Activated T-cell treated with anti-CD3 and anti-CD28 coated beads, Interleukin-2, amount 50 U/mL, for 4 hours (primary cell): ENCODE data around the gene HCFC1. TPM values are rescaled to one million over a fixed set of nuclear protein-coding genes. Genes with fewer than 3 reads are reported as not detected.

Experiments used
- ATAC-seq, 2 donors: fragments of 200-7000 bp; cut with Tn5 transposase; one replicate each; pipeline ENCODE4 v1.10.0; 2021
- DNase-seq: peaks from one replicate; pipeline ENCODE4 v3.0.0-alpha.2; 2020
- H3K27me3 Mint-ChIP-seq: one replicate; pipeline ENCODE4 v1.8.0; 2021; ENCODE audit warnings: low read depth, mixed read lengths
- H3K36me3 Mint-ChIP-seq: one replicate; pipeline ENCODE4 v1.8.0; 2022; ENCODE audit warnings: mixed read lengths; ENCODE audit not compliant: insufficient read depth
- H3K4me1 Mint-ChIP-seq: one replicate; pipeline ENCODE4 v1.8.0; 2021; ENCODE audit warnings: low read depth, mixed read lengths
- H3K4me3 Mint-ChIP-seq: one replicate; pipeline ENCODE4 v1.8.0; 2021; ENCODE audit warnings: mild to moderate bottlenecking, moderate library complexity, mixed read lengths
- H3K9me3 Mint-ChIP-seq: one replicate; pipeline ENCODE4 v1.8.0; 2021; ENCODE audit warnings: mixed read lengths
- total RNA-seq, 3 donors: library from RNA; stranded (reverse); gene quantifications; one replicate each; pipeline ENCODE4 v1.2.1, GENCODE V29; 2021

HCFC1 gene
- total RNA-seq, 3 donors from 2014 or later: 140 to 162 (median 150) TPM

GRCh38 chrX:153909980-153910360 is 61.6 kb downstream of the HCFC1 start:
- H3K27me3 Mint-ChIP-seq: no peaks in the 10 kb centered on the region
- DNase-seq (no peak), ATAC-seq (no peak)
- H3K36me3 Mint-ChIP-seq: peaks cover 7% of the 10 kb centered on the region
- H3K4me1 Mint-ChIP-seq: peaks cover 10% of the 10 kb centered on the region
- no peaks in the 10 kb centered on the region for H3K9me3 Mint-ChIP-seq
- no peak overlapping the region for H3K4me3 Mint-ChIP-seq

- Mint-ChIP-seq H3K36me3 (peaks cover 7% of the 10 kb centered on the region), H3K4me1 (peaks cover 12% of the 10 kb centered on the region), H3K4me3 (no peak overlapping the region), H3K9me3 (no peaks in the 10 kb centered on the region), H3K27me3 (no peaks in the 10 kb centered on the region)
- ATAC-seq (no peak), DNase-seq (no peak)
Observed at GRCh38 chrX:153909024-153909979, 62.3 kb downstream of the HCFC1 start.

DNA sequence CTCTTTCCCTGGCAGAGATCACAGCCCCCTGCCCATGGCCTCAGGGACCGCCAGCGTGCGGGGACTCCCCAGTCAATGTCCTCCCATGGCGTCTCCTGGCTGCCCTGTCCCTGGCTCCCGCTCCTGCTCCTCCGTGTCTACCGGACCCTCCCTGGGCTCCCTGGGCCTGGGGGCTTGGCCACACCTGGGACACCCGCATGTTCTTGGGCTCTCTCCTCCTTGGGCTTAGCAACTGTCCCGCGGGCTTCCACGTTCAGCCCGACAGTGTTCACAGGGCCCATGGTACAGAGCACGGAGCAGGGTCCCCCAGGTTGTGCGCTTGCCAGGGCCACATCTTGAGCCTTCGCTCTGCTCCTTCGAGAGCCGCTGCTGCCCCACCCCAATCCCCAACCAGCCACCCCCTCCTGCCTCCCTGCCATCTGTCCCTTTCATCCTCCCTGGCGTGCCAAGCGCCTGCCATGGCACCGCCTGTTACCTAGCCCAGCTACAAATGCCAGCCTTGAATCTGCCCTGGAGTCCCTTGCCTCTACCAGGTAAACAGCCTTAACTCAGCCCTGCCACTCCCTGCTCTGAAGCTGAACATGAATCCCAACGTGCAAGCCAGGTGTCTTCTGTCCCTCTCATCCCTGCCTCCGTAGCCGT is 63.3 kb downstream of the HCFC1 start:
- Mint-ChIP-seq H3K9me3 (no peaks in the 10 kb centered on the region), H3K36me3 (peaks cover 5% of the 10 kb centered on the region), H3K4me1 (peaks cover 21% of the 10 kb centered on the region), H3K27me3 (no peaks in the 10 kb centered on the region), H3K4me3 (no peak overlapping the region)
- DNase-seq (no peak), ATAC-seq (no peak)

GRCh38 chrX:153907456-153907855 is 64.2 kb downstream of the HCFC1 start:
- Mint-ChIP-seq H3K27me3 (no peaks in the 10 kb centered on the region), H3K9me3 (no peaks in the 10 kb centered on the region)

GRCh38 chrX:153906126-153906917 is 65.3 kb downstream of the HCFC1 start:
- Mint-ChIP-seq H3K9me3 (no peaks in the 10 kb centered on the region), H3K4me1 (peaks cover 31% of the 10 kb centered on the region), H3K27me3 (no peaks in the 10 kb centered on the region), H3K36me3 (no peaks in the 10 kb centered on the region), H3K4me3 (no peak overlapping the region)
- DNase-seq (no peak), ATAC-seq (peak in 1 of 2 donors; percentile 33)

More at GRCh38 chrX:153907456-153907855, 64.2 kb downstream of the HCFC1 start:
- DNase-seq (no peak), ATAC-seq (no peak)
- H3K4me3 Mint-ChIP-seq: no peak overlapping the region
- H3K36me3 Mint-ChIP-seq: peaks cover 5% of the 10 kb centered on the region
- peaks cover 28% of the 10 kb centered on the region for H3K4me1 Mint-ChIP-seq

GRCh38 chrX:153905481-153906095 is 66.0 kb downstream of the HCFC1 start:
- Mint-ChIP-seq H3K9me3 (no peaks in the 10 kb centered on the region), H3K27me3 (no peaks in the 10 kb centered on the region), H3K4me1 (peaks cover 36% of the 10 kb centered on the region), H3K36me3 (no peaks in the 10 kb centered on the region), H3K4me3 (no peak overlapping the region)
- no peak for DNase-seq
- no peak for ATAC-seq

DNA sequence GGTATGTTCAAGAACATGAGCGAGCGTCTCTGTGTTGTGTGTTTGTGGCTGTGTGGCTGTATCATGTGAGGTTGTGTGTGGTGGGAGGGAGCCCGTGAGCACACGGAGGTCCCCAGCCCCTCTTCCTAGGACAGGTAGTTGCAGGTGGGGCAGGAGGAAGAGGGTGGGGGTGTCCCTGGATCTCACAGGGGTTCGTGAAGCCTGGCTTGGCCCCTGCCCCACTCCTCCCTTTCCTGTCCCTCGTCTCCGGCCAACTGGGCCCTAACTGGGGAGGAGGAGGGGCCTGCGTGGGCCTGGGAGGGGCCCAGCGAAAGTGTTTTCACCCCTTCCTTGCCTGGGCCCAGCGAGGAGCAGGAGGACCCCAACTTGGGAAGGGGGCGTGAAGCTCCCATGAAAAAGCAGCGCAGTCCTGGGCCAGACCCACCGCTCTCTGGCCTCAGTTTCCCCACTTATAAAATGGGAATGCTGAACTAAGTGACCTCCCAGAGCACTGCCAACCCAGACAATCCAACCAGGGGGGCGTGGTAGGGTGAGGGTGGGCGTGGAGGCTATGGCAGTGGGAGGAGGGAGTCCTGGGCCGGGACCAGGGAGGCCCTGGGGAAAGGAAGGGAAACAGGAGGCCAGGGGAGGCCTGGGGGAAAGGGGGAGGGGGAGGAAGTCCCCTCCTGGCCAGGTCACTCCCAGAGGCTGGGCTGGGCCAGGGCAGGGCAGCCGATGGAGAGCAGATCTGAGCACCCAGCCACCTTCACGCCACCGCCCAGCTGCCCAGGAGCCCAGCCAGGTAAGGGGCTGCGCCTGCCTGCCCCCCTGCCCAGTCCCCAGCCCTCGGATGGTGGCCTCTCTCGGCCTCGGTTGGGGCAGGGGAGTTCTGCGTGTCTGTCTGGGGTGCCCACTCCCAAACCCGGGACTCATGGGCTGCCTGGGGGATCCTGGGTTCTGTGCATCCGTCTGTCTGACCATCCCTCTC is 67.3 kb downstream of the HCFC1 start, which contains the start of gene AVPR2:
TSS of gene AVPR2 (plus strand) at position 683 of the 967 bp plus-strand sequence. CDS start 473 bp downstream, outside the sequence.
- no peak for ATAC-seq

DNA sequence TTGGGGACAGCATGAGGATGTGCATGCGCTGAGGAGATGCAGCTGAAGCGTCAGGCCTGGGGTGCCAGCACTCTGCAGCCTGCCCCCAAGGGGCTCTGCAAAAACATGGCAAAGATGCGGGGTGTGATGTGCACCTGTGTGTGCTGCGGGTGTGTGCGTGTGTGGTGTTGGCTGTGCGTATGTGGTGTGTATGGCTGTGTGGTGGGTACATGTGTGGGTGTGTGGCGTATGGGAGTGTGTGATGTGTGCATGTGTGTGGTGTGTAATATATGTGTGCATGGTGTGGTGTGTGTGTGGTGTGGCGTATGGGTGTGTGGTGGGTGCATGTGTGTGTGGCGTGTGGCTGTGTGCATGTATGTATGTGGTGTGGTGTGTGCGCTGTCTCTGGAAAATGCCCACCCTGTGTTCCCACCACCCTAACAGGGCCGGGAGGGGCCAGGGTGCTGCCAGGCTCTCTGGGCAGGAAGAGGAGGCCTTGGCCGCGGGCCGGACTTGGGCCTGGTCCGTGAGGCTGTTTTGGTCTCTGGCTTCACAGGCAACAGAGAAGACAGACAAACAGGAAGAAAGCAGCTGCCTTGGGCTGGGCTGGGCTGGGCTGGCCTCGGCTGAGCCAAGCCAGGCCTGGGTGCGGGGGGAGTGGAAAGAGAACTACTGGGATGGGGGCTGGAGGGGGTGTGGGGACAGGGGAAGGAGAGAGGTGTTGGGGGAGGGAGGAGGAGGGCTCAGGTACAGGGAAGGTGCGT is 68.2 kb downstream of the HCFC1 start:
- DNase-seq (no peak), ATAC-seq (no peak)
- Mint-ChIP-seq H3K9me3 (no peaks in the 10 kb centered on the region), H3K4me1 (peaks cover 39% of the 10 kb centered on the region), H3K27me3 (no peaks in the 10 kb centered on the region), H3K4me3 (peak overlapping the region; percentile 2), H3K36me3 (no peaks in the 10 kb centered on the region)

More for the DNA sequence above, 67.3 kb downstream of the HCFC1 start, which contains the start of gene AVPR2:
- no peaks in the 10 kb centered on the region for H3K36me3 Mint-ChIP-seq
- no peak within 1 kb of the TSS for H3K4me3 Mint-ChIP-seq
- DNase-seq: no peak
- H3K27me3 Mint-ChIP-seq: no peaks in the 10 kb centered on the region
- peaks cover 38% of the 10 kb centered on the region for H3K4me1 Mint-ChIP-seq
- no peaks in the 10 kb centered on the region for H3K9me3 Mint-ChIP-seq

DNA sequence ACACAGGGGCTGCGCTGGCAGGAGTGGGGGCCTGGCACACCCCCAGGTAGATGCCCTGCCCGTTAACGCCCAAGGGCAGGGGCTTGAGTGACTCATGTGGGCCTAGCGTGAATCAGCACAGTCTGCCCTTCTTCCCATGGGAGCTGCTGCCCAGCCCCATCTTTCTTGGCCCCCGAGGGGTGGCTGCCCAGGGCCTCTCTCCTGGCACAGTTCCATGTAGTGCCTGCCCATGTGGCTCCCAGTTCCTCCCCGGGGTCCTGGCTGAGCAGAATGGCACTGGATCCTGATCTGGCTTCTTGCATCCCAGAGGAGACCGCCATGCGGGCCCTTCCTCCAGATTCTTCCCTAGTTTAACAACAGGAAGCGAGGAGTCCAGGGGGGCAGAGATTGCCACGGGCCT is 69.2 kb downstream of the HCFC1 start:
- Mint-ChIP-seq H3K36me3 (no peaks in the 10 kb centered on the region), H3K27me3 (no peaks in the 10 kb centered on the region), H3K4me3 (no peak overlapping the region), H3K4me1 (peaks cover 39% of the 10 kb centered on the region), H3K9me3 (no peaks in the 10 kb centered on the region)
- no peak for DNase-seq
- ATAC-seq: no peak

DNA sequence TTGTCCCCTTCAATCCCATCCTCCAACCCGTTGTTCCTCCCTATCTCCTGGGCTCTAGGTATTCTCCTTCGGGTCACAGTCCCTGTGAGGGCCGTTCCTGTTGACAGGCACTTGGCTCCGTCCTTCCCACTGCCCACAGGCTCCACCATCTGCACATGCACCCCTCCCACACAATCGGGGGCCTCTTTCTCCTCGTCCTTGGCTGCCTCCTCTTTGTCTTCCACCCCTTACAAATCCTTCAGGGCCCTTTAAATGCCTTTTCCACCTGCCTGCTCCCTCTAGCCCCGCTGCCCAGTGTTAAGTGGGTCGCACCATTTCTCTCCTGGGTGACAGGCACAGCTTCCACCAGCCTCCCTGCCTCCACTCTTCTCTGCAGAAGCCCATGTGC is 69.9 kb downstream of the HCFC1 start:
- Mint-ChIP-seq H3K4me1 (peaks cover 39% of the 10 kb centered on the region), H3K4me3 (no peak overlapping the region), H3K9me3 (no peaks in the 10 kb centered on the region), H3K36me3 (no peaks in the 10 kb centered on the region), H3K27me3 (no peaks in the 10 kb centered on the region)
- DNase-seq (no peak), ATAC-seq (no peak)

- ATAC-seq (peak; percentile 80 to 83), DNase-seq (peak; percentile 45)
- Mint-ChIP-seq H3K9me3 (no peaks in the 10 kb centered on the region), H3K27me3 (no peaks in the 10 kb centered on the region), H3K36me3 (no peaks in the 10 kb centered on the region), H3K4me3 (peak overlapping the region; percentile 43), H3K4me1 (peaks cover 39% of the 10 kb centered on the region)
Observed at GRCh38 chrX:153900831-153901752, 70.5 kb downstream of the HCFC1 start.

DNA sequence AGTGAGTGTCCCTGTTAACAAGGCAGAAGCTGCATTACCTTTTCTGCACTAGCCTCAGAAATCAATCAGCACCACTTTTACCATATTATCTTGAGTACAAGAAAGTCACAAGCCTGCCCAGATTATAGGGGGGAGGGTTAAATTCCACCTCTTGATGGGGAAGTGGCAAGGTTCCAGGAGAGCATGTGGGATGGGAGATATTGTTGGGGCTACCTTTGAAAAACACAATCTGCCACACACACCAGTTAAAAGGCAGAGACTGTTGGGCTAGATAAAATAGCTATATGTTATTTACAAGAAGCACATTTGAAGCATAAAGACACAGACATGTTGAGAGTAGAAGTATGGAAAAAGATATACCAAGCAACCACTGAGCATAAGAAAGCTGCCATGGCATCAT is 73.7 kb downstream of the HCFC1 start:
- H3K9me3 Mint-ChIP-seq: no peaks in the 10 kb centered on the region
- peaks cover 19% of the 10 kb centered on the region for H3K4me1 Mint-ChIP-seq
- no peaks in the 10 kb centered on the region for H3K36me3 Mint-ChIP-seq
- DNase-seq (no peak), ATAC-seq (no peak)
- H3K4me3 Mint-ChIP-seq: no peak overlapping the region
- peaks cover 3% of the 10 kb centered on the region for H3K27me3 Mint-ChIP-seq
